ENCODE measurements around the gene DMD. TPM values are rescaled to one million over a fixed set of nuclear protein-coding genes. Genes with fewer than 3 reads are reported as not detected.

DMD gene
- total RNA-seq, 1 donor from 2014 or later, result 0.64 TPM

- intact Hi-C loops (cut with micrococcal nuclease), result no loop called here
These were observed 2057.8 kb downstream of the DMD start for GRCh38 chrX:31153475-31154047.

- intact Hi-C loops (cut with micrococcal nuclease), result no loop called here
These were observed 2064.2 kb downstream of the DMD start for GRCh38 chrX:31147175-31147574.

GRCh38 chrX:31139961-31140360, 2071.4 kb downstream of the DMD start:
- intact Hi-C loops (cut with micrococcal nuclease), result loop anchor here (5.0 kb wide), 1 partner anchor 563 kb away; the partner anchor contains the start of gene TASL

GRCh38 chrX:31138124-31138523, 2073.2 kb downstream of the DMD start:
- intact Hi-C loops (cut with micrococcal nuclease), result loop anchor here (5.0 kb wide), 1 partner anchor 561 kb away; the partner anchor contains the start of gene TASL

GRCh38 chrX:31136144-31136611, 2075.2 kb downstream of the DMD start:
- intact Hi-C loops (cut with micrococcal nuclease), result loop anchor here (5.0 kb wide), 1 partner anchor 559 kb away; the partner anchor contains the start of gene TASL

- intact Hi-C loops (cut with micrococcal nuclease), result no loop called here
These were observed 2078.5 kb downstream of the DMD start for GRCh38 chrX:31132821-31133241.

- intact Hi-C loops (cut with micrococcal nuclease), result no loop called here
These were observed 2080.7 kb downstream of the DMD start for GRCh38 chrX:31130457-31131220.

GRCh38 chrX:31128855-31129254, 2082.5 kb downstream of the DMD start:
- intact Hi-C loops (cut with micrococcal nuclease), result no loop called here

GRCh38 chrX:31127716-31128115, 2083.6 kb downstream of the DMD start:
- intact Hi-C loops (cut with micrococcal nuclease), result no loop called here

- intact Hi-C loops (cut with micrococcal nuclease), result no loop called here
These were observed 2085.1 kb downstream of the DMD start for GRCh38 chrX:31126205-31126604.

GRCh38 chrX:31124536-31124935, 2086.8 kb downstream of the DMD start:
- intact Hi-C loops (cut with micrococcal nuclease), result no loop called here

GRCh38 chrX:31123335-31123734, 2088.0 kb downstream of the DMD start:
- intact Hi-C loops (cut with micrococcal nuclease), result no loop called here

- intact Hi-C loops (cut with micrococcal nuclease), result no loop called here
These were observed 2094.1 kb downstream of the DMD start for GRCh38 chrX:31117266-31117665.

GRCh38 chrX:31115398-31115797, 2096.0 kb downstream of the DMD start:
- intact Hi-C loops (cut with micrococcal nuclease), result no loop called here

GRCh38 chrX:31114858-31115257, 2096.5 kb downstream of the DMD start:
- intact Hi-C loops (cut with micrococcal nuclease), result no loop called here

GRCh38 chrX:31112226-31112999, 2098.9 kb downstream of the DMD start:
- intact Hi-C loops (cut with micrococcal nuclease), result no loop called here

GRCh38 chrX:31110657-31111056, 2100.7 kb downstream of the DMD start:
- intact Hi-C loops (cut with micrococcal nuclease), result no loop called here

GRCh38 chrX:31099536-31100090, 2111.7 kb downstream of the DMD start:
- intact Hi-C loops (cut with micrococcal nuclease), result no loop called here

- intact Hi-C loops (cut with micrococcal nuclease), result no loop called here
These were observed 2113.3 kb downstream of the DMD start for GRCh38 chrX:31098079-31098478.

- intact Hi-C loops (cut with micrococcal nuclease), result no loop called here
These were observed 2117.7 kb downstream of the DMD start for GRCh38 chrX:31093639-31093975.

GRCh38 chrX:31092970-31093638, 2118.2 kb downstream of the DMD start:
- intact Hi-C loops (cut with micrococcal nuclease), result no loop called here
